ENCODE measurements around the gene P2RX1.

P2RX1 gene

DNA sequence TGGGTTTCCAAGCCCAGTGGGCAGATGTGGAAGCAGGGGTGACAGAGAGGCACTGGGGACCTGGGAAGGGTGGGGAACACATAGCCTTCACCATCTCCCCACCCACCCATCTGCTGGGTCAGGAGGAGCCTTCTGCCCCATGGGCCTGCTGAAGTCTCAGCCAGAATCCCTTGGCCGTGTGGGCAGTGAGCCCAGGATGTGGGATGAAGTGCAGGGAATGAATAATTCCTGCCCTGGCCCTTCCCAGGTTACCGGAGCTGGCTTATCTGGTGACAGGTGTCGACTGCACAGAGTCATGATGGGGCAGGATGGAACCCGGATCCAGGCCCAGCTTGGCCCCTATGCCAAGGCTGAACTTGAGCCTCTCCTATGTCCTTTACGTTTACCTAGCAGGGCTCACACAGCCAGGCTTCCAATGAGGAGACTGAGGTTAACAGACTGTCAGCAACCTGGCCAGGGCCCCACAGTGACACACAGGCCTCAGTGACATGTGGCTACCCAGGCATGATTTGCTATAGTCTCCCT is 30.5 kb upstream of the P2RX1 start:
- DNase-seq (ENCODE audit: low spot score) = no peak
- TF ChIP-seq CTCF (IDR thresholded peaks at IDR 0.05; ENCODE audit: borderline replicate concordance, control extremely low read depth, extremely low read depth, insufficient read depth, missing control alignments) = no peak
- in situ Hi-C loops (cut with MboI; ENCODE audit: low sequenced_read_pairs, unreplicated experiment) = no loop called here

DNA sequence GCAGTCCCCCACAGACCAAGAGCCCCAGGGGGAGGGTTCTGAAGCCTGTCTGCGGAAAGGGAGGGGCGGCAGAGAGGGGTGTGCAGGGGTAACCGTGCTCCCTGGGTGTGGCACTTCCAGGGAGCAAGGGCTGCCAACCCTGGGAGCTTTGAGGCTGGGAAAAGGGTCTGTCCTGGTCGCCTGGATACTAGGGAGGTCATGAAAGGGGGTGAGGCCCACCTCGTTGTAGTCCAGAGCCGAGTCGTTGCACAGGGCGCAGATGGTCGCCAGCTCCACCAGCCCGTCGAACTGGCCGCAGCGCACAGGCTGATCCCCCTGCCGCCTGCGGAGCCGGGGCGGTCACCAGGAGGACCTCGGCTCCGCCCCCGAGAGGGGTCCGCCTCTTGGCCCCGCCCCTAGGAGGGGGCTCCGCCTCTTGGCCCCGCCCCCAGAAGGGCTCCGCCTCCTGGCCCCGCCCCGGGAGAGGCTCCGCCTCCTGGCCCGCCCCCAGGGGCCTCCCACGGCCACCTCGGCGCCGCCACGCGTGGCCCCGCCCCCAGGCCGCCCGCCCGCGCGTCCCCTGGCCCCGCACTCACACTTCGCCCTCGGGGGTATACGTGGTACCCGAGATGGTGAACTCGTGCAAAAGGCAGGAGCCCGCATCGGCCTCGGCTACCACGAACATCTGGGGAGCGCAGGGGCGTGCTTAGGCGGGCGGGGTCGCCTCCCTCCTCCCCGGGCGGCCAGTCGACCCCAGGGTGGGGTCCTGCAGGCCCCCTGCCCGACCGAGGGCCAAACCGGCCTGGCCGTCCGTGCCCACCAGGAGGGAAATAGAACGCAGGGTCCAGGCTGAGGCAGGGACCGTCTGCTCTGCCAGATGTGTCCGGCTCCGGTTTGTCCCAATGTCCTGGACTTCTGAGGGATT is 28.5 kb upstream of the P2RX1 start:
- peak; percentile 74 for DNase-seq (ENCODE audit: low spot score)
- in situ Hi-C loops (cut with MboI; ENCODE audit: low sequenced_read_pairs, unreplicated experiment) = no loop called here
- TF ChIP-seq CTCF (IDR thresholded peaks at IDR 0.05; ENCODE audit: borderline replicate concordance, control extremely low read depth, extremely low read depth, insufficient read depth, missing control alignments) = no peak

DNA sequence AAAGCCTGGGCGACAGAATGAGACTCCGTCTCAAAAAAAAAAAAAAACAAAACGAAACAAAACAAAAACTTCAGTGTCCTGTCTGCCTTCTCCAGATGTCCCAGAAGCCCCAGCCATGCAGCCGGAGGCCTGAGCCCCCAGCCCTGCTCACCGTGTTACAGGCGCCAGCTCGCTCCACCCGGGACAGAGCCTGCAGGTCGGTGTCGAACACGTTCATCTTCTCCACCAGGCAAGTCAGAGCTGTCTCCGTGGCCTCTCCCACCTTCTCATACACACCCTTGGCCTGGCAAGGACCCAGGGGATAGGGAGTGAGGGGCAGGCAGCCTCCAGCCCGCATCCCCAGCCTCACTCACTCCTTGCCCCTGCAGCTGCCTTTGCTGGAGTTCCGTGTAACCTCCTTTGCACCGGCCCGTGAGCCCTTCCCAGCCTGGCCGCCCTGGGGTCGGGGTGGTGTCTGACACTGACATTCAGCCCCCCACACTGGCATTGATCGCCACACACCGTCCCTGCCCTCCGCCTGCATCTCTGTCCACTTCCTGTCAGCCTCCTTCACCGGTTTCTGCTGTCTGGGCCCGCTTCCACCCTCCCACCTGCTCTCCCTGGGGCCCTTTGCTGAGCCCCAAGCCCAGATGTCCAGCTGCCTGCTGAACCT is 27.1 kb upstream of the P2RX1 start:
- no peak for TF ChIP-seq CTCF (IDR thresholded peaks at IDR 0.05; ENCODE audit: borderline replicate concordance, control extremely low read depth, extremely low read depth, insufficient read depth, missing control alignments)
- in situ Hi-C loops (cut with MboI; ENCODE audit: low sequenced_read_pairs, unreplicated experiment) = no loop called here
- DNase-seq (ENCODE audit: low spot score) = no peak

DNA sequence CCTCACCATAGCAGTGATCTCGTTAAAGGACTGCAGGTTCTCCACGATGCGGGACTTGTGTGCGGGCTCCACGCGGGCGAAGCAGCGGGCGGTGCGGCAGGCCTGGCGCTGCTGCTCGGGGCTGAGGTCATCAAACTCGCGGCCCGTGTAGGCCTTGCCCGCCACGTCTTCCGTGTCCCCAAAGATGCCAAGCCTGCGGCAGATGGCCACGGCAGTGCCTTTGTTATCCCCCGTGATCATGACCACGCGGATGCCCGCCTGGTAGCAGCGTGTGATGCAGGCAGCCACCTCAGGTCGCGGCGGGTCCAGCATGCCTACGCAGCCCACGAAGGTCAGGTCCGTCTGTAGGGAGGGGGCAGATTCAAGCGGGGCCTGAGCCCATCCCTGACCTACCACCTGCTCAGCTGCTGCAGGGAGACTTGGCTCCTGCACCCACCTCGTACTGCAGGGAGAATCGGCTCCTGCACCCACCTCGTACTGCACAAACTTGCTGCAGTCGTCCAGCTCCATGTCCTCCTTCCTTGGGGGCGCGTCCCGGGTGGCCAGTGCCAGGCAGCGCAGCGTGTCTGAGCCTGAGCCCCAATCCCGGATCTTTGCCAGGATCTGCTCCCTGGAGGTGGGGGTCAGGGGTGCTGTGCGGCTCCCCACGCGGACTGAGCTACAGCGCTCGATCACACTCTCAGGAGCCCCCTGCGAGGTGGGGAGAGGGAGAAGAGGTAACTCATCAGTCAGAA is 24.9 kb upstream of the P2RX1 start:
- TF ChIP-seq CTCF (IDR thresholded peaks at IDR 0.05; ENCODE audit: borderline replicate concordance, control extremely low read depth, extremely low read depth, insufficient read depth, missing control alignments) = no peak
- in situ Hi-C loops (cut with MboI; ENCODE audit: low sequenced_read_pairs, unreplicated experiment) = no loop called here

GRCh38 chr17:3937359-3937758 is 21.1 kb upstream of the P2RX1 start:
- in situ Hi-C loops (cut with MboI; ENCODE audit: low sequenced_read_pairs, unreplicated experiment) = no loop called here
- TF ChIP-seq CTCF (IDR thresholded peaks at IDR 0.05; ENCODE audit: borderline replicate concordance, control extremely low read depth, extremely low read depth, insufficient read depth, missing control alignments) = no peak
- DNase-seq (ENCODE audit: low spot score) = no peak

More for the DNA sequence above, 24.9 kb upstream of the P2RX1 start:
- DNase-seq (ENCODE audit: low spot score) = no peak

- in situ Hi-C loops (cut with MboI; ENCODE audit: low sequenced_read_pairs, unreplicated experiment) = no loop called here
- DNase-seq (ENCODE audit: low spot score) = no peak
These were observed 19.6 kb upstream of the P2RX1 start for GRCh38 chr17:3935825-3936355.

More at GRCh38 chr17:3935825-3936355, 19.6 kb upstream of the P2RX1 start:
- no peak for TF ChIP-seq CTCF (IDR thresholded peaks at IDR 0.05; ENCODE audit: borderline replicate concordance, control extremely low read depth, extremely low read depth, insufficient read depth, missing control alignments)
